NCI-H2196 (cell line): Measurements from ENCODE around the gene PARS2.

ENCODE experiments used
- DNase-seq: peaks from one replicate; lab custom pipeline; 2025; ENCODE audit not compliant: unreplicated experiment; lab: John Stamatoyannopoulos, UW

Gene PARS2

GRCh38 chr1:54764133-54764921 lies at the start of gene PARS2:
Gene PARS2 (minus strand): TSS chr1:54764523. CDS start chr1:54759161, 5,362 bp downstream.
- DNase-seq, result peak; percentile 99

- no peak for DNase-seq
Observed at GRCh38 chr1:54814126-54814498, 49.8 kb upstream of the PARS2 start.

GRCh38 chr1:54813485-54814125 lies 49.3 kb upstream of the PARS2 start:
- no peak for DNase-seq

GRCh38 chr1:54812801-54813484 lies 48.6 kb upstream of the PARS2 start:
- DNase-seq, result no peak

- DNase-seq, result no peak
Observed at GRCh38 chr1:54811739-54812655, 47.7 kb upstream of the PARS2 start.

- no peak for DNase-seq
Observed at GRCh38 chr1:54811066-54811465, 46.7 kb upstream of the PARS2 start.

- DNase-seq, result peak; percentile 67
Observed at GRCh38 chr1:54810153-54810942, 46.0 kb upstream of the PARS2 start.

GRCh38 chr1:54809496-54810074 lies 45.3 kb upstream of the PARS2 start:
- no peak for DNase-seq

GRCh38 chr1:54808443-54809207 lies 44.3 kb upstream of the PARS2 start:
- DNase-seq, result no peak

GRCh38 chr1:54807756-54808155 lies 43.4 kb upstream of the PARS2 start:
- no peak for DNase-seq

GRCh38 chr1:54806931-54807611 lies 42.7 kb upstream of the PARS2 start:
- no peak for DNase-seq

GRCh38 chr1:54805981-54806381 lies 41.7 kb upstream of the PARS2 start:
- no peak for DNase-seq

GRCh38 chr1:54805466-54805865 lies 41.1 kb upstream of the PARS2 start:
- no peak for DNase-seq

GRCh38 chr1:54804471-54805132 lies 40.3 kb upstream of the PARS2 start:
- no peak for DNase-seq

GRCh38 chr1:54803761-54804470 lies 39.6 kb upstream of the PARS2 start:
- DNase-seq, result no peak

GRCh38 chr1:54800899-54801759 lies 36.8 kb upstream of the PARS2 start, which contains the start of gene TTC22:
Gene TTC22 (minus strand): TSS chr1:54801323. CDS start chr1:54801163, 160 bp downstream.
- DNase-seq, result no peak
